GM19193 (cell line): ENCODE measurements around the gene CHRNA5.

Source experiments
- POLR2A ChIP-seq: IDR thresholded peaks from 4 replicates; pipeline ENCODE4 v1.6.1; 2011; ENCODE audit not compliant: insufficient read depth, insufficient read length; ENCODE audit errors: extremely low read depth

CHRNA5 gene

DNA sequence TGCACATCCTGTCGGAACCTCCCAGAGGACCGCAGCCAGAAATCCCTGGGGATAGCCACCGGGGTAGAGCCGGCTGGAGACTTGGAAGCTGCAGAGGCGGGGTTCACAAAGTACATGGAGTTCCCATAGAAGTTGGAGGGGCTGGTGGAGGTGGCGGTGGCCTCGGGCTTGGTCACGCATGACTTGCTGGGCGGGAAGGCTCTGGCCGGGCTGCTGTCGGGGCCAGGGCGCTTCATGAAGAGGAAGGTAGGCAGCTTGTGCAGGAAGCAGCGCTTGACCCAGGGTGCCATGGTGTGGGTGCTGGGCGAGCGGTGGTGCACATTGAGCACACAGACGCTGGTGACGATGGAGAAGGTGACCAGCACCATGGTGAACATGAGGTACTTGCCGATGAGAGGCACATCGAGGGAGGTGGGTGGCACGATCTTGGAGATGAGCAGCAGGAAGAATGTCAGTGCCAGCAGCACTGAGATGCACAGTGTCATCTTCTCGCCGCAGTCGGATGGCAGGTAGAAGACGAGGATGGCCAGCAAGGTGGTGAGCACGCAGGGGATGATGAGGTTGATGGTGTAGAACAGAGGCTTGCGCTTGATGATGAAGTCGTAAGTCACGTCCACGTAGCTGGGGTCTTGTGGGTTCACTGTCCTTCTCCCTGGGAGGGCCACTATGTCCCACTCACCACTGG is 63.9 kb downstream of the CHRNA5 start:
- no peak for TF ChIP-seq POLR2A

DNA sequence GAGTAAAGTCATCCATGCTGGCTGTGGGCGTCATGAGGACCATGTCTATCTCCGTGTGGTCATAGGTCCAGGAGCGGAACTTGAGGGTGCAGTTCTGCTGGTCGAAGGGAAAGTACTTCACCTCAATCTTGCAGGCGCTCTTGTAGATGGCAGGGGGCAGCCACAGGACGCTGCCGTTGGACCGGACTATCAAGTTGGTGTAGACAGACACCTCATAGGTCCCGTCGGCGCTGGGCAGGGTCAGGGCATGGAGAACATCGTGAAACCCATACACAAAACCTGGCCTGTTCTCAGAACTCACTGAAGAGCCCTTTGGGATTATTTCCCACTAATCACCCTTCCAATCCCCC is 64.4 kb downstream of the CHRNA5 start:
- TF ChIP-seq POLR2A, result no peak

DNA sequence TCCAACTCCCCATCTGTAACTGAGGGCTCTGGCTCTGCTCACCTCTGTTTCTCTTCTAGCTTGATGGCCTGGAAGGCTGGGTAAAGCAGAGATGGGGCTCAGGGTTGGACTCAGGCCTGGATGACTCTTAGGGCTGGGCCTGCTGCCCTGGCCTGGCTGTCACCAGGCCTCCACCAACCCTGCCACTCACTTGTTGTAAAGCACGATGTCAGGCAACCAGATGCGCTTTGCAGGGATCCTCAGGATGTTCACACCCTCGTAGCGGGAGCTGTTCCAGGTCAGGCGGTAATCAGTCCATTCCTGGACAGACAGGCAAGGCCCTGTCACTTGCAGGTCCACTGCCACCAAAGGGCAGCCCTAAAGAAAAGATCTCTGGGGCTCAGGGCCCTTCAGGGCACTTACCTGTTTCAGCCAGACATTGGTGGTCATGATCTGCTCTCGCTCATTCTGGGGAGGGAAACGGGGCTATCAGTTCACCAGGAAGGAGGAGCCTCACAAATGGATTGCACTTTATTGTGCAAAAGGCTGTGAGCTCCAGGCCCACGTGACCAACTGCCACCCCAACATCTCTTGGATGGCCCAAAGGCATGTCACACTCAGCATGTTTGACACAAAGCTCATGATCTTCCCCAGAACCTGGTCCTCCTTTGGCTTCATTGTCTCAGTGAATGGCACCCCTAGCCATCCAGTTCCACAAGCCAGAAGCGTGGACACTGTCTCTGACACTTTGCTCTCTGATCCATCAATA is 65.7 kb downstream of the CHRNA5 start:
- no peak for TF ChIP-seq POLR2A

DNA sequence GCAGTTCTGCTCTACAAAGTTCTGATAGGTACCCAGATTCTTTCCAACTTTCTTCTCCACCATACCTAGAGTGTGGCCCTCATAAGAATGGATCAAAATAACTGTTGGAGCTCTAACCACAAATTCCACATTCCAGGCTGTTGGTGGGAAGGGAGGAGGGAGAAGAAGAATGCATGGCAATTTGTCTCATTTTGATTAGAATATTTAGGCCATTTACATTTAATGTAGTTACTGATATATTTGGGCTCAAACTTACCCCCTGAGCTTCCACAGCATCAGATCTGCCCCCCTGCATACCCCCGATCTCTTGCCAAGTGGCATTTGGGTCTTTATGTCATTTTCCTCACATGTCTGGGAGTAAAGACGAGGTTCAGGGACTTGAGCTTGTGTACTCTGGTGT is 68.0 kb downstream of the CHRNA5 start:
- TF ChIP-seq POLR2A, result no peak

DNA sequence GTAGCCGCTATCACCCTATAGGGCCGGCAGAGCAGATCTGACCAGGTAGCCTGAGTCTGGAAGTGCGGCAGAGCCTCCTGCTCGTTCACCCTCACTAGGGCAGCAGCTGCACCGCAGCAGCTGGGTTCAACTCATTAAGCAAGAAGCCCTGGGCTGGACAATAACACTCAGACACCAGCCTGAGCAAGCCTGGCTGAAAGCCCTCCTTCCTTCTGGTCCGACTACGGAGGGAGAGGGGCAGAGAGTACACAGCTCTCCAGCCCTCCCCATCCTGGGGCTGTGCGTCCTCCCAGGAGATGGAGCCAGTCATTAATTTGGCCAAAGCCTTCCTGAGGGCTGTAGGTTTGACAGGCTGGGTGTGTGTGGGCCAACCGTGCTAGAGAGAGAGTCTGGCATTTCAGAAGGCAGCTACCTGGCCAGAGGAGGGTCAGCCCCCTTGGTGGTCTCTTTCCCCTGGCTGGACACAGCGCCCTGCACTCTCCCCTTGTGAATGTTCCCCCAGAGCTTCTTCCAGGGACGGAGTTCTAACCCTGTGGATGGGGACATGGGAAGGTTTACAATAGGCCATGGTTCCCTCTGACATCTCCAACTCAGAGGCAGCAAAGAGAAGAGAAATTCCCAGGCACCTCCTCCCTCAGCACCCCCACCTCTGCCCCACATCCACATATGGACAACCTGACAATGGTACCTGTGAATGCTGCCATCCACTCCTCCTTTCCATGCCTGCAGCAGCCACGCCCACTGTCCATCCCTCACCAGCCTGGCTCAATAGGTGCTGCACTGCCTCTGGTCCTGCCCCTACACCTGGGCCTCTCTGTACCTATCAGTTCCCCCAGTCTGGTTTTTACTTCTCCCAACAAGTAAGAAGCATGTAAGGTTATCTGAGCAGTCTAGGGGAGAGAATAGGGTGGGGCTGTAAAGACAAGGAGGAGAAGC is 69.2 kb downstream of the CHRNA5 start:
- no peak for TF ChIP-seq POLR2A

DNA sequence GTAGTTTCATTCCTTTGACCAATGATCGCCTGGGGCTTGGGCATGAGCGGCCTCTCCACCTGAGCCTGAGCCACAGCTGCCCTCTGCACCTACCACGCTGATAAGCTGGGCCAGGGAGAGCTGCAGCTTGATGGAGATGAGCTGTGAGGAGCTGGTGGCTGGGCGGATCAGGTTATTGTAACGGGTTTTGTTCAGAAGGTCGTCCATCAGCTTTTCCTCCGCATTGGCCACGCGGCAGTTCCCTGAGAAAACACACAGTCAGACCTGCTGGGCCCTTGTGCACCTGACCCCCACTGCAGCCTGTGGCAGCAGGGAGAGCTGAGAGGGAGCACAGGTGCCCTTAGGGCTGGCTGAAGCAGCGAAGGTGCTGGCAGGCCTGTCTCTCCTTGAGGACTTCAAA is 70.0 kb downstream of the CHRNA5 start:
- no peak for TF ChIP-seq POLR2A

DNA sequence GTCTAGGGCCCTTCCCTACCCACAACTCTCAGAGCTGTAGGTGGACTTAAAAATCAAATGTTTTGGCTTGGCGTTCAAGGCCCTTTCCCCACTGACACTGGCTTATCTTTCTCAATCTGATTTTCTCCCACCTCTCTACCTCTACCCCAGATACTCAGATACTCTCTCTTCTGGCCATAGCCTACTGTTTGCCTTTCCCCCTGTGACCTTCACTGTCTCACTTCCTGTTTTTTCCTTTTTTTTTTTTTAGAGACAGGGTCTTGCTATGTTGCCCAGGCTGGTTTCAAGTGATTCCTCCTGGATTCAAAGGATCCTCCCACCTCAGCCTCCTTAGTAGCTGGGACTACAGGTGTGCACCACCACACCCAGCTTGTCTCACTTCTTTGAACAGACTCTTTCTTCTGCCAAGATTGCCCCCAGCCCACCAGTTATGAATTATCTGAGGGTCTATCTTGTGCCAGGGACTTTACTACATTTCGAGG is 71.1 kb downstream of the CHRNA5 start:
- no peak for TF ChIP-seq POLR2A

DNA sequence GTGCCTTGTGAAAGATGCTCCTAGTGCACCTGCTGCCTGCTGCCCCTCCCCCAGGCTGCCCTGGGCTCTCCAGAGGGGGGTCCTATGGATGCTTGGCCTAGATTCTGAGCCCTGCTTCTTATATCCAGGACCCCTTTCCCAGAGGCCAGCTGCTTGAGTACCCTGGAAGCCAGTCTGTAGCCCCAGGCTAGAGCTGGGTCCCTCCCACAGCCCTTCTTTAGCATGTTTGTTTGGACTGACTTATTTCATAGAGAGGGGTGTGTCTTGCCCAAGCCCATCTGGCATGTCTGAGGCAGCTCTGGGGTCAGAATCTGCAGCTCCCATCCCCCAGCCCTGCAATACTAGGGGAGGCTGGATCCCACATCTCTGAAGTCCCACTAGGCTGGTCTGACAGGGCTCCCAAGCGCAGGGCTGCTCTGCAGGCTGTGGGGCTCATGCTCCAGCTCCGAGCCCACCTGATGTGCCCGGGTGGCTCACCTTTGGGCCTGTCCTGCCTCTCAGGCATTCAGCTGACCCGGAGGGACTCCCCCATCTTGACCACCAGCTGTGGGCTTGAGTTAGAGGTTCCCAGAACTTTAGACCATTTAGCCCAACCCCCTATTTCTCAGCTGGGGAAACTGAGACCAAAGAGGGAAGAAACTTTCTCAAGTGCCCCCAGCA is 72.6 kb downstream of the CHRNA5 start:
- no peak for TF ChIP-seq POLR2A

DNA sequence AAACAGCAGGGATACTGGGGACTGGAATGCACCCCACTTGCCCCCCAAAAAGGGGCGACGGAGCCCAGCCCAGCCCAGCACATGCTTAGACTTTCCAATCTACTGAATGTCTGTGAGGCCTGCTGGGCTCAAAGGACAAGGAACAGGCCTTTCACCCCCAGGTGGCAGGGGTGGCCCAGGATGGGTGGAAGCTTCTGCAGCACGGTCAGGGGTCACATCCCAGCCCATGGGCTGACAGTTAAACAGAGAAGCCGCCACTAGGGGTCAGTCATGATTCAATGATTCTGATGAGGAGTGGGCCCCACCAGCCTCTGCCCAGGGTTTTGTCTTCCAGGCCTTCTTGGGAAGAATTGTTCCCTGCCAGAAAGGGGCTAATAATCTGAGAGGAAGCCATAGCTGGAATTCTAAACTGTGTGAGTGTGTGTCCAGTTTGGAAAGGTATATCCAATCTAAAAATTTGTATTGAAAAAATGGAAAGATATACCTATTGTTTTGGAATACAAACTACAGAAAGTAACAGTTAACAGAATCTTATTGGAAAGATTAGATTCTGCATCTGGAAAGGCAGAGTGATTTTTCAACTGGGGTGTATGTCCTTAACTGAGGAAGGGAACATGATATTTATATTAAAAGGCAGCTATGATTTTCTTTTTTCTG is 73.5 kb downstream of the CHRNA5 start:
- TF ChIP-seq POLR2A, result no peak

DNA sequence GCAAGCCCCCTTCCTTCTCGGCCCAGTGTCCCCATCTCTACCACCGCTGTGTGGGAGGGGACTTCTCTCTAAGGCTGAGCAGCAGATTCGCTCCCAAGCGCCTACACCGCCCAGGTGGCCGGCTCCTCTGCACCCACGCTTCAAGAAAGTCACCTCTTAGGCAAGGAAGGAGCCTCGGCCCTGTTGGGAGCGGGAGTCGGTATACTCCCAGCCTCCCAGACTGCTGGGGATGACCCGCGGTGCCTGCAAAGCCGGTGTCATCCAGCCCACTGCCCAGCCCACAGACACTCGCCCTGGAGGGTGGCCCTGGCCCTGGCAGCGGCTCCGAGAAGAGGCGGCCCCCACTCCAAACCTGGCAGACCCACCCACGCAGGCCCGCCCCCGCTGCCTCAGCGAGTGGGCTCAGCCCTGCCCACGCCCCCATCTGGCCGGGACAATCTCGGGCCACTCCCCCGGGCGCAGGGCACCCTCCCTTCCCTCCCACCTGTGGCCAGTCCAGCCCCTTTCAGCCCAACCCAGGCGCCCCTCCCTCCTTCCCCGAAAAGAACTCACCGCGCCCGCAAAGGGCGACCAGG is 75.3 kb downstream of the CHRNA5 start:
- no peak for TF ChIP-seq POLR2A

DNA sequence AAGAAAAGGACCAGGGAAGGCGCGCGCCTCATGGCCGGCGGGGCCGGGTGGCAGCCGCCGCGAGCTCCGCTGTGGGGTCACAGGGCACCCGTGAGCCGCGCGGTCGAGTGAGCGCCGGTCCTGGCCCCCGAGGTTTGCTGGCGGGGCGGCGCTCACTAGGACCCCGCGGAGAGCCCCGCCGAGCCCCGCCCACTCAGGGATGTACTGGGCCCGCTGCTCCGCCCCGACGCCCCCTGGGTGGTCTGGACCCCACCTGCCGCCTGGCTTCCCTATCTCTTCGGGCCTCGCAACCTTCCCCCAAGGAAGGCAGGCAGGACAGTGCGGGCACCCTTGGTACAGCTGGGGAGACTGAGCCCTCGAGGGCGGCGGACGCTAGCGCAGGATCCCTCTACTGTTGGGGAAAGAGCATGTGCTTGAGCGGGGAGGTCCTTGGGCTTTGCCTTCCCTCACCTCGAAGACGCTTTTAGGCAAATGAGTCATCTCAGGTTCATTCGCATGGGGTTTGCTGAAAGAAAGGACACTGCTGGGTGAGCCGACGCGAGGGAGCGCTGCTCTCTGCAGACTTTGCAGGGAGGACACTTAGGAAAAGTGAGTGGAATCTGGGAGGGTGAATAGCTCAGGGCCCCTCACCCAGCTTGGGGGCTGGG is 75.9 kb downstream of the CHRNA5 start, which contains the start of gene CHRNB4:
CHRNB4 (minus strand) TSS at position 109 of the 647 bp plus-strand sequence; CDS start at position 32, 77 bp downstream.
- TF ChIP-seq POLR2A, result no peak

DNA sequence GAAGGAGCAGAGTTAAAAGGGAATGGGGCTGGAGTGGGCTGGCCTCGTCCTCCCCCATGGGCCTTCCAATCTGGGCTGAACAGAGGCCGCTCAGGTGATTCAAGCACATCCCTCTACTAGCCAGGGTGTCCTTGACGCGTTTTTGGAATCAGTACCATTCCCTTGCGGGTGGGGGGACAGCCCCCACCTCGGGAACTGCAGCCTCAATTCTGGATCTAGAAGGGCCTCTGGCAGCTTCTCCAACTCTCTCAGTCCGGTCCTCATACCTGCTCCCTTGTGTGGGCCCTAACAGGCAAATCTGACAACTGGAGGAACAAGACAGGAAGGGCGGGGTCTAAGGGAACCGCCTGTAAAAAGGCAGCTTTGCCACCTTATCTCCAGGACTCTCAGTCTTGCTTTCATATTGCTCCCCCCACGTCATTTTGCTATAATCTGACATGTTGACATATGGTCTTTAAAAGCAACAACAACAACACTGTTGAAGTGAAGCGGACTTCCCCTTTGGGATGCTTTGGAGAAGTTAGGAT is 76.5 kb downstream of the CHRNA5 start:
- TF ChIP-seq POLR2A, result no peak

DNA sequence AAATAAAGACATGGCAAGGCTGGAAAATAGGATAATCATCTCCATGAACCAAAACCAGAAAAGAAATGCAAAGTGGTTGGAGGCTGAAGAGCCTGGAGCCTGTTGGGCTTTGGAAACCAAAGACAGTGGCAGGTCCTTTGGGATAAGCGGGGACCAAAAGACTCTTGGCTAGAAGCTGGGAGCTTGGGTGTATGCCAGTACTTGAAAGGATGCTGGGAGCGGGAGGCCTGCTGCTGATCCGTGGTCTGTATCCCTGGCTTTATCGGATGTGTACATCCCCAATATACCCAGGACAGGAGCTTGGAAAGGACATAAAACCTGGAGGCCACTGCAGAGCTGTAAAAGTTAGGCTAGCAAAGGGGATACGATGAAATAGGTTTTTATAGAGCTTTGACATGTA is 77.0 kb downstream of the CHRNA5 start:
- TF ChIP-seq POLR2A, result no peak
